ENCODE measurements around the gene JADE1.

Gene JADE1

DNA sequence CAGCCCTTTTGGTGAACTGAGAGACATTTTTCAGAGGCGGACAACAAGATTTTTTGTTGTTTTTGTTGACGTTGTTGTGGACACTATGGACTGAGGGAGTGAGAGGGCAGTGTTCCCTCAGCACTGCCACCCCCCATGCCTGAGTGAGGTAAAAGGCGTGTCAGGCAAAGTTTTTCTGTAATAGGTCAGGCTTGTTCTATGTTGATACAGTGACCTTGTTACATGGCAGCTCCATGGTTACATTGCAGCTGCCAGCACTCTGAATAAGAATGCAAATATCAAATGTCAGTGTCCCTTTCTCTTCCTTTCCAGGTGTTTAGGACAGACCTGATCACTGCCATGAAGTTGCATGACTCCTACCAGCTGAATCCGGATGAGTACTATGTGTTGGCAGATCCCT is 36.6 kb downstream of the JADE1 start:
- DNase-seq = no peak

GRCh38 chr4:128847082-128847724 is 37.7 kb downstream of the JADE1 start:
- no peak for DNase-seq

DNA sequence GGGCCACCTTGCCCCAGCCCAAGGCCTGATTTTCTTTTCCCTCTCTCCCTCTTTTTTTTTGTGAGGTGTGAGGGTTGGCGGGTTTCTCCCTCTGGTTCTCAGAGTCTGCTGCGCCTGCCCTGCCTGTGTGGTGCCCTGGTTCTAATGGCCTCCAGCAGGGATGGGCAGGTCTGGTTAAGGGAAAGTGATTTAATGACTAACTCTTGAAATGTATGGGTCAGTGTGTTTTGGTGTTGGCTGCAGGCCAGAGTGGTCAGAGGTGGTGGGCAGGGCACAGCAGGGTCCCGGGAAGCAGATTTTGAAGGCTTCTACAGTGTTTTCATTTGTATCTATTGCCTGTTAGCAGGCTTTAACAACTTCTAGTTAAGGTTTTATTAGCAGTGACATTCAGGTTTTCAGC is 39.0 kb downstream of the JADE1 start:
- DNase-seq = no peak

- DNase-seq = no peak
These were observed 40.8 kb downstream of the JADE1 start for GRCh38 chr4:128850252-128850651.

DNA sequence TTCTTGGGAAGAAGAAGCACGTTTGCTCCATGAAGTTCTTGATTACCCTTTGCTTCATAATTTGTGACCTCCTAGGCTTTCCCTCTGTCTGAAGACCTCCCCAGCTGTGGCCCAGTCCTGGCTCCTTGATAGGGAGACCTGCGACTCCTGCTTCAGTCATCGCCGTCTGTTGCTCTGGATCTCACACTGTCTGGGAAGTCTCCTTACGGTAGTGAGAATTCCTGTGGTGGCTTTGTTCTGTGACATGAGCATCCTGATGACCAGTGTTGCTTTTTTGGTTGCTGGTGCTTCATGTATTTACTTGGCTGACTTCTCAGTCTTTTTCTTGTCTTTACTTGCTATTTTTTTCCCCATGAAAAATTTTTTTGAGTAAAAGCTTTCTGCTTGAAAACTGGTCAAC is 44.2 kb downstream of the JADE1 start:
- no peak for DNase-seq

DNA sequence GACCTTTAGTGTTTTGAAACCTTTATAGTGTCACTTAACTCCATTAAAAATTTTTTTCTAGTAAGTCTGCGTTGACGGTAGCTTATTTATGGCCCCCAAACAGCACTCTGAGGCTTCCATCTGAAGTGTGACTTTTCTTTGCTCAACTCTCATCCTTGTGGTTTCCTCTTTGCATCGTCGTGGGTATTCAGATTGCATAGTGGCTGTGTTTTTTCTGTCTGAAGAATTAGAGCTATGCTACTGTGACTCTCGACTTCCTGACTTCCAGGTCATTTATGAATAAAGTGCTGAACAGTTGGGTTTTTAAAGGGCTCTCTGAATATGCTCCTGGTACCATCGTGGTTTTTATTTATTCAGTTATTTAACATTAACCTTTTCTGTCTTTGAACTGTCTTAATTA is 44.9 kb downstream of the JADE1 start:
- DNase-seq = no peak

DNA sequence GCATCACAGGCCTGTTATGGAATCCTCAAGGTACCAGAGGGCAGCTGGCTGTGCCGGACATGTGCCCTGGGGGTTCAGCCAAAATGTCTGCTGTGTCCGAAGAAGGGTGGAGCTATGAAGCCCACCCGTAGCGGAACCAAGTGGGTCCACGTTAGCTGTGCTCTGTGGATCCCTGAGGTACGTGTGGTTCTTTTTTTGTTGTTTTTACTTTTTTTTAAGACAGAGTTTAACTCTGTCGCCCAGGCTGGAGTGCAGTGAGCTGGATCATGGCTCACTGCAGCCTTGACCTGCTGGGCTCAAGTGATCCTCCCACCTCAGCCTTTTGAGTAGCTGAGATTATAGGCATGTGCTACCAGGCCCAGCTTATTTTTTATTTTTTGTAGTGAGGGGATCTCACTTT is 46.1 kb downstream of the JADE1 start:
- DNase-seq = no peak

DNA sequence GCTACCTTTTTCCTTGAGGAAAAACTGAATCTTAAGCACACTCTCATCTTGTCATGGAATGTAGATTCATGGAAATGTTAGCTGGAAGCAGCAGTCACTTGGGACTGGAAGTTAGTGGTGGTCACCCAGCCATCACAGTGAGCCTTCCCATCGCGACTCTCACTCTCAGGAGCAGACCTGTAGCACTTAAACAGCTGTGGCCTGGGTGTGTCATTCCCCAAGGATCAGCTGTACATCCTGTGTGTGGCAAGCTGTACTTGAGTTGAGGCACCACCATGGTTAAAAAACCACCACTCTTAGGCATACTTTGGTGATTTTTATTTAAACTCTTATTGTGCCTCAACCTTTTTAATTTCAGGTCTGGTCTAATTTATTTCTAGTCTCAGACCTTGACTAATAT is 46.7 kb downstream of the JADE1 start:
- DNase-seq = no peak

DNA sequence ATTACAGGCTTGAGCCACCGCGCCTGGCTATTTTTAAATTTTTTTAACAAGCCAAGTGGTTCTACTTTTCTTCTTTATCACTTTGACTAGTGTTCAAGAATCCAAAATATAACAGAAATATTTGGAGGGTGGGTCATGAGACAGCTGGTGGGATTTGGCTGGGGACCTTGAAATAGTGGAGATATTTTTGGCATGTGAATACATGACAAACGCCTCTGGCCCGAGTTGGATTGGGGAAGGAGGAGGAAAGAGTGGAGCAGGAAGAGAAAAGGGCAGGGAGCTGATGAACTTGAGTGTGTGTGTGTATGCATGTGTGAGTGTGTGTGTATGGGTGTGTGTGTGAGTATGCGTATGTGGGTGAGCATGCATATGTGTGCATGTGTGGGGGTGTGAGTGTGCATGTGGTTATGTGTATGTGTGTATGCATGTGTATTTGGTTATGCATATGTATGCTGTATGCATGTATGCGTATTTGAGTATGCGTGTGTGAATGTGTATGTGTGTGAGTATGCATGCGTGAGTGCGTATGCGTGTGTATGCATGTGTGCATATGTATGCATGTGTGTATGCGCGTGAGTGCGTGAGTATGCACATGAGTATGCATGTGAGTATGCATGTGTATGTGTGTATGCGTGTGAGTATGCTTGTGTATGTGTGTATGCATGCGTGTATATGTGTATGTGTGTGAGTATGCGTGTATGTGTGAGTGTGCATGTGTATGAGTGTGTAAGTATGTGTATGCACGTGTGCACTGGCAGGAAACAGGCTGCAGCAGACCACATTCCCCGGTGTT is 49.6 kb downstream of the JADE1 start:
- DNase-seq = no peak

DNA sequence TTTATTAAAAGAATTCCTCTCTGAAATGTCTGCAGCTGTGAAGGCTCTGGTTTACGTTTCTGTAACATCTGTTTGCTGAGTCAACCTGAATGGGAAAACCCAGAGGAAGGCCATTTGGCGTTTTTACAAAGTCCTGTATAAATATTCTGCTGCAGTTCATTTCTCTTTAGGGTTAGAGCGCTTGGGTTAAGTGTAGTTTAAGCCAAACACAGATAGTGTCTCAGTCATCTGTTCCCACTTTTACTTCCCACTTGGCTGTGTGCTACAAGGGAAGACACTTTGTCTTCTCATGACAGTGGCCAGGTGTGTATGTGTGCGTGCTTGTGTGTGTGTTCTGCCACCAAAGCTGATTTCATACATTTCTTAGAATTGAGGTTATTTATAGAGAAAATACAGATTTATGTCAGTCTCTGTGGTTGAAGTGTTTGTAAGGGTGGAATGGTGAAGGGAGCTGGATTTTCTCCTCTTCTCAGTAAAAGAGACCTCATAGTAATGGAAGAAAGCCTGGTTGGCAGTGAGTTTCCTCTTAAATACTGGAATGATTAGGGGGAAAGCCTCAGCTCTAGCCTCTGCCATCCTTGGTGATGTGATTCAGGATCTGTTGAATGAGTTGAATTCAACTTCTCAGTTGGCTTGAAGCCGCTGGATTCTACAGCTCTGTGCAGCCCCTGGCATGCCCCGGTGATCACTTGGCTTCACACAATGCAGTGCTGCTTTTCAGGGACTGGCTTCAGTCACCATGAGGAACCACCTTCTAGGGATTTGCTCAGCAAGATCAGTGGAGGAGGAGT is 50.6 kb downstream of the JADE1 start:
- no peak for DNase-seq

GRCh38 chr4:128861856-128862518 is 52.5 kb downstream of the JADE1 start:
- no peak for DNase-seq

GRCh38 chr4:128862608-128863311 is 53.3 kb downstream of the JADE1 start:
- DNase-seq = no peak

- peak; percentile 63 for DNase-seq
These were observed 54.0 kb downstream of the JADE1 start for GRCh38 chr4:128863312-128864075.

DNA sequence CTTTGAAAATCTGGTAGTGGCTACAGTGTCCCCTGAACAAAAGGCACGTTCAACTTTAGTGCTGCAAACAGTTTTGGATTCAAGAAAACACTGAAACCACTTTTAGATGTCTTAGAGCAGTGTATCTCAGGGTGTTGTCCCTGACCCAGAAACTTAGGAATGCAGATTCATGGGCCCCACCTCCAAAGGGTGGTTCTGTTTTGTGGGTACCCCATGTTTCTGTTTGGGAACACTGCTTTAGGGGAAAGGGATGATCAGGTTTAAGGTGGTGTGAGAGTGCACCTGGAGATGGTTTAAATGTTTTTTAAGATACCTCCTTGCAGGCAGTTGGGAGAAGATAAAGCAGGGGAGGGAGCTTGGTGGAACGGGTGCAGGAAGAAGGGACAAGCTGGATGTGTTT is 55.6 kb downstream of the JADE1 start:
- DNase-seq = no peak

DNA sequence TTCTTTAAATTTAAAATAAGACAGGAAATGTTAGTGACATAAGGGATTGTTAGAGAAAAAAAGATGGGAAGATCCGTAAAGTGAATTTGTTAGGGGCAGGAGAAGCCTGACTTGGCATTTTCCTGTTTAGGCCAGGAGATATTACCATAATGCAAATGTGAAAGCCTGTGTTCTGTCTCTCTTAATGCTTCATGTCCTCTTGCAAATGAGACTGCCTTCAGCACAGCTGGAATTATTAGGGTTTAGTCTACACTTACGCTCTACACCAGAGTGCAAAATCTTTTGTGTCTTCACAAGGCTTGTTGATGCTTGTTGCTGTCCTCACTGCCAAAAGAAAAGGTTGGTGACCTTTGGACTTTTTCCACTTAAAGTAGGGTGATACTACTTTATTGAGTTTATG is 56.8 kb downstream of the JADE1 start:
- no peak for DNase-seq

GRCh38 chr4:128866691-128867090 is 57.2 kb downstream of the JADE1 start:
- DNase-seq = no peak

- DNase-seq = no peak
These were observed 59.3 kb downstream of the JADE1 start for GRCh38 chr4:128868758-128869157.

GRCh38 chr4:128869776-128870509 is 60.4 kb downstream of the JADE1 start:
- DNase-seq = no peak

DNA sequence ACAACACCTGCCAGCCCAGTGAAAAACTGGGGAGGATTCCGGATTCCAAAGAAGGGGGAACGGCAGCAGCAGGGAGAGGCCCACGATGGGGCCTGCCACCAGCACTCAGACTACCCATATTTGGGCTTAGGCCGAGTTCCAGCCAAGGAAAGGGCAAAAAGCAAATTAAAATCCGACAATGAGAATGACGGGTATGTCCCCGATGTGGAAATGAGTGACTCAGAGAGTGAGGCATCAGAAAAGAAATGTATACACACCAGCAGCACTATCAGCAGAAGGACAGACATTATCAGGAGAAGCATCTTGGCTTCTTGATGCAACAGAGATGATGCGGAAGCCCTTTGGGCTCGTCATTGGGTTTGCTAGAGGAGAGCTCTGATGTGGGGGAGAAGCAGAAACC is 62.4 kb downstream of the JADE1 start:
- DNase-seq = no peak

GRCh38 chr4:128876200-128876599 is 66.7 kb downstream of the JADE1 start:
- DNase-seq = no peak

- no peak for DNase-seq
These were observed 68.4 kb downstream of the JADE1 start for GRCh38 chr4:128877934-128878333.

Data from OCI-M1 (cell line).